ENCODE data around the gene MIEN1. TPM values are rescaled to one million over a fixed set of nuclear protein-coding genes. Genes with fewer than 3 reads are reported as not detected.

MIEN1 gene
- total and polyA plus RNA-seq, 2 of the 13 experiments (the other 11 are each of a cell fraction or from before 2014, with no cell fraction given) = 40.6 to 56.6 TPM

- TF ChIP-seq ZNF142 (CRISPR knock-in tag; IDR thresholded peaks at IDR 0.05) (no peak; the same call in 1 of the 2 replicates), IKZF4 (CRISPR knock-in tag; IDR thresholded peaks at IDR 0.05; ENCODE audit: borderline replicate concordance, low read depth, not compliant biosample characterization) (no peak), ZNF749 (CRISPR knock-in tag; IDR thresholded peaks at IDR 0.05; ENCODE audit: borderline replicate concordance) (no peak), SAFB2 (CRISPR knock-in tag; IDR thresholded peaks at IDR 0.05; ENCODE audit: borderline replicate concordance, low read depth) (no peak), NFIC (IDR thresholded peaks at IDR 0.05; ENCODE audit: low read length) (no peak), DNMT3B (CRISPR knock-in tag; conservative IDR thresholded peaks at IDR 0.05) (peak; percentile 60; the same call in 1 of the 2 replicates), ZSCAN22 (CRISPR knock-in tag; IDR thresholded peaks at IDR 0.05) (no peak), PRDM15 (CRISPR knock-in tag; IDR thresholded peaks at IDR 0.05) (peak; percentile 95), MTF1 (CRISPR knock-in tag; IDR thresholded peaks at IDR 0.05) (no peak), ZNF337 (CRISPR knock-in tag; IDR thresholded peaks at IDR 0.05; ENCODE audit: borderline replicate concordance, low read depth) (no peak), HNRNPLL (IDR thresholded peaks at IDR 0.05; ENCODE audit: low read depth, low read length, poor library complexity, severe bottlenecking) (no peak), FOXO1 (CRISPR knock-in tag; IDR thresholded peaks at IDR 0.05) (peak; percentile 72), PATZ1 (CRISPR knock-in tag; IDR thresholded peaks at IDR 0.05) (peak; percentile 96), ZNF264 (CRISPR knock-in tag; IDR thresholded peaks at IDR 0.05) (0 out of 2 replicates have a peak, but pooled peaks have one; percentile 27), ZNF670 (CRISPR knock-in tag; IDR thresholded peaks at IDR 0.05; ENCODE audit: borderline replicate concordance) (peak; percentile 87; the same call in 1 of the 2 replicates), ZNF747 (CRISPR knock-in tag; IDR thresholded peaks at IDR 0.05; ENCODE audit: borderline replicate concordance) (peak; percentile 83), DRAP1 (CRISPR knock-in tag; IDR thresholded peaks at IDR 0.05) (peak; percentile 87)
These were observed 10.2 kb upstream of the MIEN1 start (continued) for GRCh38 chr17:39740357-39741111.

Measured in HepG2 (cell line).